ENCODE results near the gene HIVEP3.

Gene HIVEP3

DNA sequence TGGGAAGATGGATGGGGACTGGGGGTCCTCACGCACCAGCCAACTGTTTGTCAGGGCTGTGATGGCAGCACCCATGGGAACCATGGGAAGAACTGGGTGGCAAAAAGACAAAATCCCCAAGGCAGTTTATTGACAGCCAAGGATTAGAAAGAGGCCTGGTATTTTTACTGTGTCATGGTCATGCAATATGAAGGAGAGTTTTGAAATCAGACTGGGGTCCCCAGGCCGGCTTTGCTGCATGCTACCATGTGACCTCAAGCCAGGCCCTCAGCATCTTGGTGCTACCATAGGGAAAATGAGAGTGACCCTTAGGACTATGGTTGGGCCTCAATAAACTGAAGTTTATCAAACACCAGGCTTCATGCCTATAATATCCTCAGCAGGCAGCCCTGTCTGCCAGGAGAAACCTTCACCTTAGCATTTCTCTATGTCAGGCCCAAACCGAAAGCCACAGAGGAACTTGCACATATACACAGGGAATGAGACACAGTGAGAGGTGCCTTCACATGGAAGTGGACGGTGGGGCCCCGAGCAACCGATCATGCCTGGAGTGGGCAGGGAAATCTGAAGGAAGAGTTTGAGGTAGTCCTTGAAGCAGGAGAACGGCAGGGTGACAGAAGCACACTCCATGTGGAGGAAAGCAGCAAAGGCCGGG lies 203.2 kb downstream of the HIVEP3 start:
- Histone ChIP-seq H3K36me3 (ENCODE audit: control insufficient read depth in 5 of 5, insufficient read depth in 5 of 5, low read length in 5 of 5) (no peaks in the 10 kb centered on the region), H3K9ac (ENCODE audit: low read length in 5 of 5) (no peak overlapping the region), H3K9me3 (ENCODE audit: control insufficient read depth in 5 of 5, low read length in 5 of 5) (no peaks in the 10 kb centered on the region), H3K27me3 (ENCODE audit: control insufficient read depth in 5 of 5, insufficient read depth in 4 of 5, low read length in 5 of 5) (no peaks in the 10 kb centered on the region), H3K27ac (ENCODE audit: low read depth, low read length) (no peak overlapping the region), H3K4me3 (ENCODE audit: low read depth in 1 of 5, low read length in 5 of 5) (no peak overlapping the region), H3K4me1 (ENCODE audit: control insufficient read depth in 5 of 5, insufficient read depth in 5 of 5, low read length in 5 of 5) (peaks cover 0 to 25% (median 9%) of the 10 kb centered on the region in 5 donors)

DNA sequence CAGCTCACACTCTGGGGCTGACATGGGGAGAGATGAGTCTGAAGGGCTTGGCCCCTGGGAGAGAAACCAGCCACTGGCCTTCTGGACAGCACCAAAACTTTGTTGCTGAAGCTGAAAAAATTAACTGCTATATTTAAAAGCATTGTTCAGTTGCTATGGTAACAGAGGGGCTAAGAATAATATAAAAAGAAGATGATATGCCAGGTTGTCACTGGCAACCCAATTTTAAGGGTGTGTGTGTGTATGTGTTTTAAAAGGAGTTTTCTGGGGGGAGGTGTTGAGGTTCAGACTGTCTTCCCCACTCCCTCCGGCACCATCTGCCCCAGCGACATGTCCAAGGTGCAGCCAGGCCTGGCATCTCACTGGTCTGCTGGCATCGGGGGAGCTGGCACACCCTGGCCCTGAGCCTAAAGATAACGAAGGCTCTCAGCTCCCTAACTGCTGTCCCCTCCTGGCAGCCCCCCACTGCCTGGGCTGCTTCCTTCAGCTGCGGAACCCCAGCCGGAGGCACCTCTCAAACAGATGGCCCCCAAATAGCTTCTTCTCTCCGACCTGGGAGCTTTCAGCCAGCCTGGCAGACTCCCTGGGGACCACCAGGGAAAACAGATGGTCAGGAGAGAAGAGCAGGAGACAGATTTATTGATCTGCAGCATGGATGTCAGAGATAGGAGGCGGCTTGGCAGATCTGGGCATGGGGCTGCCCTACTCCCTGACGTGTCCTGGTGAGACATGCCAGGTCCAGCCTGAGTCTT lies 203.9 kb downstream of the HIVEP3 start:
- H3K36me3 ChIP-seq (ENCODE audit: control insufficient read depth in 5 of 5, insufficient read depth in 5 of 5, low read length in 5 of 5): no peaks in the 10 kb centered on the region
- no peak overlapping the region for H3K27ac ChIP-seq (ENCODE audit: low read depth, low read length)
- no peak overlapping the region for H3K4me3 ChIP-seq (ENCODE audit: low read depth in 1 of 5, low read length in 5 of 5)
- H3K27me3 ChIP-seq (ENCODE audit: control insufficient read depth in 5 of 5, insufficient read depth in 4 of 5, low read length in 5 of 5): no peaks in the 10 kb centered on the region
- no peak overlapping the region for H3K9ac ChIP-seq (ENCODE audit: low read length in 5 of 5)
- H3K9me3 ChIP-seq (ENCODE audit: control insufficient read depth in 5 of 5, low read length in 5 of 5): no peaks in the 10 kb centered on the region
- peaks cover 0 to 27% (median 11%) of the 10 kb centered on the region in 5 donors for H3K4me1 ChIP-seq (ENCODE audit: control insufficient read depth in 5 of 5, insufficient read depth in 5 of 5, low read length in 5 of 5)

DNA sequence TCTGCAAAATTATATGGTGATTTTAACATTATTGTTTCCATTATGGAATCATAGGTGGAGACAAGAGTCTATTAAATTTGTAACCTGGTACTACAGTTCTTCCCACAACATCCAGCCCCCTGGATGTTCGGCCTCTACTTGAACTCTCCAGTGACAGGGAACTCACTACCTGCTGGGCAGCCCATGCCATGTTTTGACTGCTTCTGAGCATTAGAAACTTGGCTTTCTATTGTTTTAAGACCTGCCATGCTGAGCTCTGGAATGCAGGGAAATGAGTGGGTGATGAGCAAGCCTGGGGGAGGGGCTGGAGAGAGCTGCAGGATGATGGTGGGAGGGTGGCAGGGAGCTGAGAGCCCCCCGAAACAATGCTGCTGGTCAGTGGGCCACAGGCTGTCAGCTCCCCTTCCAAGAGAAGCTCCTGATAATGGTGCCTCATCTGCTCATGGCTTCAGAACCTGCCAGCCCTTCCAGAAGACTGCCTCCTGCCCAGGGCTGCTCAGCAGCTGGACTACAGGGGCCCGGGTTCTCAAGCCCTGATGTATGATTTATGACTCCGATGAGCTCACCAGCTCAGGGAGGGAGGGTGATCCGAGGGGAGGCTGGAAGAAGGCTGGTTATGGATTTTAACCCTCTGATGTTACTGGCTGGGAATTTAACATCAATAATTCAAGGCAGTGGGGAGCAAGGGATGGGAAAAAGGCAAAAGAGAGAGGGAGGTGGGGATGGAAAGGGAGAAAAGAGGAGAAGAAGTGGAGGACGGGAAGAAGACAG lies 205.0 kb downstream of the HIVEP3 start:
- Histone ChIP-seq H3K4me3 (ENCODE audit: low read depth in 1 of 5, low read length in 5 of 5) (no peak overlapping the region), H3K4me1 (ENCODE audit: control insufficient read depth in 5 of 5, insufficient read depth in 5 of 5, low read length in 5 of 5) (peaks cover 0 to 28% (median 11%) of the 10 kb centered on the region in 5 donors), H3K9ac (ENCODE audit: low read length in 5 of 5) (no peak overlapping the region), H3K27me3 (ENCODE audit: control insufficient read depth in 5 of 5, insufficient read depth in 4 of 5, low read length in 5 of 5) (no peaks in the 10 kb centered on the region), H3K36me3 (ENCODE audit: control insufficient read depth in 5 of 5, insufficient read depth in 5 of 5, low read length in 5 of 5) (no peaks in the 10 kb centered on the region), H3K27ac (ENCODE audit: low read depth, low read length) (no peak overlapping the region), H3K9me3 (ENCODE audit: control insufficient read depth in 5 of 5, low read length in 5 of 5) (no peaks in the 10 kb centered on the region)

- Histone ChIP-seq H3K4me3 (ENCODE audit: low read depth in 1 of 5, low read length in 5 of 5) (no peak overlapping the region), H3K9me3 (ENCODE audit: control insufficient read depth in 5 of 5, low read length in 5 of 5) (peaks cover 0 to under 1% (median 0%) of the 10 kb centered on the region in 5 donors), H3K36me3 (ENCODE audit: control insufficient read depth in 5 of 5, insufficient read depth in 5 of 5, low read length in 5 of 5) (no peaks in the 10 kb centered on the region), H3K27ac (ENCODE audit: low read depth, low read length) (no peak overlapping the region), H3K27me3 (ENCODE audit: control insufficient read depth in 5 of 5, insufficient read depth in 4 of 5, low read length in 5 of 5) (no peaks in the 10 kb centered on the region), H3K4me1 (ENCODE audit: control insufficient read depth in 5 of 5, insufficient read depth in 5 of 5, low read length in 5 of 5) (peaks cover 0 to 32% (median 11%) of the 10 kb centered on the region in 5 donors), H3K9ac (ENCODE audit: low read length in 5 of 5) (no peak overlapping the region)
These were observed 205.6 kb downstream of the HIVEP3 start for GRCh38 chr1:41713141-41713540.

DNA sequence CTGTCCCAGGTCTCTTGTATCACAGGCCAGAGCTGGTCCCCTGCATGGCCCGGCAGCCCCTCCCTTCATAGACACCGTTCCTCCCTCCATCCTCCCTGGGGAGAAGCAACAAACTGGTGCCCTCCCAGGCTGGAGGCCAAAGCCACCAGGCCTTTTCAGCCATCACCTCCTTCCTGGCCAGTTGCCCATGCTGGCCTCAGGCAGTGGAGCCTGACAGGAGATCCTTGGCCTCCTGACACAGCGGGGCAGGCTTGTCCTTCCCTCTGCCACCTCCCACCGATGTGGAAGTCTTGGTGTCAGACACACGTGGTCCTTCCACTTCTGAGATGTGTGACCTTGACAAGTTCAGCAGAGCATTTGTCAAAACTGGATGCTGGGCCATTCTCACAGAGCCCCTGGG lies 206.0 kb downstream of the HIVEP3 start:
- Histone ChIP-seq H3K4me3 (ENCODE audit: low read depth in 1 of 5, low read length in 5 of 5) (no peak overlapping the region), H3K4me1 (ENCODE audit: control insufficient read depth in 5 of 5, insufficient read depth in 5 of 5, low read length in 5 of 5) (peaks cover 0 to 33% (median 11%) of the 10 kb centered on the region in 5 donors), H3K27me3 (ENCODE audit: control insufficient read depth in 5 of 5, insufficient read depth in 4 of 5, low read length in 5 of 5) (no peaks in the 10 kb centered on the region), H3K27ac (ENCODE audit: low read depth, low read length) (no peak overlapping the region), H3K36me3 (ENCODE audit: control insufficient read depth in 5 of 5, insufficient read depth in 5 of 5, low read length in 5 of 5) (no peaks in the 10 kb centered on the region), H3K9ac (ENCODE audit: low read length in 5 of 5) (no peak overlapping the region), H3K9me3 (ENCODE audit: control insufficient read depth in 5 of 5, low read length in 5 of 5) (peaks cover 0 to 2% (median 0%) of the 10 kb centered on the region in 5 donors)

- Histone ChIP-seq H3K9me3 (ENCODE audit: control insufficient read depth in 5 of 5, low read length in 5 of 5) (peaks cover 0 to 2% (median 0%) of the 10 kb centered on the region in 5 donors), H3K27ac (ENCODE audit: low read depth, low read length) (no peak overlapping the region), H3K27me3 (ENCODE audit: control insufficient read depth in 5 of 5, insufficient read depth in 4 of 5, low read length in 5 of 5) (no peaks in the 10 kb centered on the region), H3K4me1 (ENCODE audit: control insufficient read depth in 5 of 5, insufficient read depth in 5 of 5, low read length in 5 of 5) (peaks cover 0 to 33% (median 11%) of the 10 kb centered on the region in 5 donors), H3K36me3 (ENCODE audit: control insufficient read depth in 5 of 5, insufficient read depth in 5 of 5, low read length in 5 of 5) (no peaks in the 10 kb centered on the region), H3K4me3 (ENCODE audit: low read depth in 1 of 5, low read length in 5 of 5) (no peak overlapping the region), H3K9ac (ENCODE audit: low read length in 5 of 5) (no peak overlapping the region)
These were observed 206.6 kb downstream of the HIVEP3 start for GRCh38 chr1:41712081-41712480.

GRCh38 chr1:41711581-41711980 lies 207.1 kb downstream of the HIVEP3 start:
- Histone ChIP-seq H3K9ac (ENCODE audit: low read length in 5 of 5) (no peak overlapping the region), H3K36me3 (ENCODE audit: control insufficient read depth in 5 of 5, insufficient read depth in 5 of 5, low read length in 5 of 5) (no peaks in the 10 kb centered on the region), H3K4me1 (ENCODE audit: control insufficient read depth in 5 of 5, insufficient read depth in 5 of 5, low read length in 5 of 5) (peaks cover 0 to 33% (median 11%) of the 10 kb centered on the region in 5 donors), H3K4me3 (ENCODE audit: low read depth in 1 of 5, low read length in 5 of 5) (no peak overlapping the region), H3K27me3 (ENCODE audit: control insufficient read depth in 5 of 5, insufficient read depth in 4 of 5, low read length in 5 of 5) (no peaks in the 10 kb centered on the region), H3K27ac (ENCODE audit: low read depth, low read length) (no peak overlapping the region), H3K9me3 (ENCODE audit: control insufficient read depth in 5 of 5, low read length in 5 of 5) (peaks cover 0 to 2% (median 0%) of the 10 kb centered on the region in 5 donors)

- H3K9me3 ChIP-seq (ENCODE audit: control insufficient read depth in 5 of 5, low read length in 5 of 5): peaks cover 0 to 2% (median 0%) of the 10 kb centered on the region in 5 donors
- H3K4me1 ChIP-seq (ENCODE audit: control insufficient read depth in 5 of 5, insufficient read depth in 5 of 5, low read length in 5 of 5): peaks cover 0 to 33% (median 11%) of the 10 kb centered on the region in 5 donors
- no peak overlapping the region for H3K4me3 ChIP-seq (ENCODE audit: low read depth in 1 of 5, low read length in 5 of 5)
- no peak overlapping the region for H3K27ac ChIP-seq (ENCODE audit: low read depth, low read length)
- no peaks in the 10 kb centered on the region for H3K36me3 ChIP-seq (ENCODE audit: control insufficient read depth in 5 of 5, insufficient read depth in 5 of 5, low read length in 5 of 5)
- no peaks in the 10 kb centered on the region for H3K27me3 ChIP-seq (ENCODE audit: control insufficient read depth in 5 of 5, insufficient read depth in 4 of 5, low read length in 5 of 5)
- no peak overlapping the region for H3K9ac ChIP-seq (ENCODE audit: low read length in 5 of 5)
These were observed 207.7 kb downstream of the HIVEP3 start for GRCh38 chr1:41710980-41711379.

- Histone ChIP-seq H3K9me3 (ENCODE audit: control insufficient read depth in 5 of 5, low read length in 5 of 5) (peaks cover 0 to 2% (median 0%) of the 10 kb centered on the region in 5 donors), H3K27ac (ENCODE audit: low read depth, low read length) (no peak overlapping the region), H3K4me3 (ENCODE audit: low read depth in 1 of 5, low read length in 5 of 5) (no peak overlapping the region), H3K36me3 (ENCODE audit: control insufficient read depth in 5 of 5, insufficient read depth in 5 of 5, low read length in 5 of 5) (no peaks in the 10 kb centered on the region), H3K27me3 (ENCODE audit: control insufficient read depth in 5 of 5, insufficient read depth in 4 of 5, low read length in 5 of 5) (no peaks in the 10 kb centered on the region), H3K9ac (ENCODE audit: low read length in 5 of 5) (no peak overlapping the region), H3K4me1 (ENCODE audit: control insufficient read depth in 5 of 5, insufficient read depth in 5 of 5, low read length in 5 of 5) (peaks cover 0 to 36% (median 14%) of the 10 kb centered on the region in 5 donors)
These were observed 208.8 kb downstream of the HIVEP3 start for GRCh38 chr1:41709873-41710272.

DNA sequence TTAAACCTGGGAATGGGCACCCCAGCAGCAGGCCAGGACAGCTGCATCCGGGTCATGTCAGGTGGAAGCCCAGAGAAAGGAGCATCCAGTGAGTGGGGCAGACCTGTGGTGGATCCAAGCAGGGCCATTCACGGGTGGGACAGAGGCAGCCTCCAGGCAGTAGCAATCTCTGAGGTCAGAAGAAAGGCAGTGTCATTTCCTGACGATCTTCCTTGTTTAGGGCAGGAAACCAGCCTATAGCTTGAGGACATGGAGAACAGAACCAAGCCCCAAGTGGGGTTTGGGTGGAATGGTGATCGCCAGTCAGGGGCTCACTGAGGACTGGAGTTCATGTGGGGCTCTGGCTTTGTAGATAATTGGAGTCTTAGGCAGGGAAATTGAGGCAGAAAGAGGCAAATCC lies 209.4 kb downstream of the HIVEP3 start:
- H3K27me3 ChIP-seq (ENCODE audit: control insufficient read depth in 5 of 5, insufficient read depth in 4 of 5, low read length in 5 of 5): no peaks in the 10 kb centered on the region
- H3K4me1 ChIP-seq (ENCODE audit: control insufficient read depth in 5 of 5, insufficient read depth in 5 of 5, low read length in 5 of 5): peaks cover 0 to 39% (median 19%) of the 10 kb centered on the region in 5 donors
- H3K9me3 ChIP-seq (ENCODE audit: control insufficient read depth in 5 of 5, low read length in 5 of 5): peaks cover 0 to 2% (median 0%) of the 10 kb centered on the region in 5 donors
- no peak overlapping the region for H3K4me3 ChIP-seq (ENCODE audit: low read depth in 1 of 5, low read length in 5 of 5)
- H3K27ac ChIP-seq (ENCODE audit: low read depth, low read length): no peak overlapping the region
- no peaks in the 10 kb centered on the region for H3K36me3 ChIP-seq (ENCODE audit: control insufficient read depth in 5 of 5, insufficient read depth in 5 of 5, low read length in 5 of 5)
- no peak overlapping the region for H3K9ac ChIP-seq (ENCODE audit: low read length in 5 of 5)

All from subcutaneous abdominal adipose tissue (tissue), 5 donors.